Measurements from ENCODE around the gene PKP4.

DNA sequence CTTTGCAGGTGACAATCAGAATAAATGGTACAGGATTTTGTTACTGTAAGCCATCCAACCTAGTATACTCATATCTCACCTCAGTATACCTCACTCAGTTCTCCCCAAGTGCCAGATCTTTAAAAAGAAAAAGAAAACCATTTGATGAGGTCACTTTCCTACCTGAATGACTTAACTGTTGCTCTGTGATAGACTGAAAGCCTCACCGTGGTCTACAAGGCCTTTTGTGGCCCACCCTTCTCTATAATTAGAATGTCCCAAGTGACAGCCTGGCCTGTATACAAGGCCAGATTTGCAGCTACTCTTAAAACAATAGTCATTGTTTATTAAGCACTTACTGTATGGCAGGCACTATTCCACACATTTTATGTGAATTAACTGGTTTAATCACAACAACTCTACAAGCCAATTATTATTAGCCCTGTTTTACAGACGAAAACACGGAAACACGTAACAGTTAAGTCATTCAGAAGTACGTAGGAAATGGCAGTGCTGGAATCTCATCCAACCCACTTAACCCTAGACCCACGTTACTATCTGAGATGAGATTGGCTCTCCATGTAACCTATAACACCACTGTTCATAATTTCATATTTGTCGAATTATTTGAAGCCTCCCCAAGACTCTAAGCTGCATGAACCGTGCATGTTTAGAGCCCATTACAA lies 28.3 kb downstream of the PKP4 start:
- TF ChIP-seq POLR2AphosphoS5 (IDR thresholded peaks at IDR 0.05; ENCODE audit: borderline replicate concordance, low read depth, low read length) (no peak), EZH2 (IDR thresholded peaks at IDR 0.05) (no peak)
